ENCODE measurements around the gene CHTF18.

DNA sequence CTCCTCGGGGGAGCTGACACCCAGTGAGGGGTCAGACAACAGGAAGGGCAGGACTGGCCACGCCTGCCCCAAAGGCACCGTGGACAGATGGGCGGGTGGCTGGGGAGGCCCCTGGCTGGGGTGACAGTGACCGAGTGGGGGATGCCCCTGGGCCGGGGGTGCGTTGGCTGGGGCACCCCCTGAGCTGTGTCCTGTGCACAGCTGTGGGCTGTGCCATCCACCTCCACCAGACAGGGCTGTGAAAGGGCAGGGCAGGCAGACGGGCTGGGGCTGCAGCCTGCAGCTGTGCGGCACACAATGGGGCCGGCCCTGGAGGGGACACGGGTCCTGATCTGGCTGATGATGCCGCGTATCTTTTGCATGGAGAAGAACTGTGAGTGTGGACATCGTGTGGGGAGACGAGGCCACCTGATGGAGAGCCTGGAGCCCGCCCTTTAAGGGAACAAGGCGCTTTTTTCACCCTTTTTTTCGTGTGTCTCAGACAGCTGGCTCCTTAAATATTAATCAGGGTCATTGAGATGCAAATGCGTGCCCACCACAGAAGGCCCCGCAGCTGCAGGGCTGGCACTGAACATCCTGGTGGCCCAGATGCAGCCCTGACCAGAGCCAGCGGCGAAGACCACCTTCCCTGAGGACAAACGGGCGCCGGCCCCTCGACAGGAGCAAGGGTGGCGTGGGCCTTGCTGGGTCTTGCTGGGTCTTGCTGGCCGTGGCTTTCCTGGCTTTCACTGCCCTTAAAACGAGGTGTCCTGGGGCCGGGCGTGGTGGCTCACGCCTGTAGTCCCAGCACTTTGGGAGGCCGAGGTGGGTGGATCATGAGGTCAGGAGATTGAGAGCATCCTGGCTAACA lies 54.5 kb downstream of the CHTF18 start:
- TF ChIP-seq, protein P1, sequence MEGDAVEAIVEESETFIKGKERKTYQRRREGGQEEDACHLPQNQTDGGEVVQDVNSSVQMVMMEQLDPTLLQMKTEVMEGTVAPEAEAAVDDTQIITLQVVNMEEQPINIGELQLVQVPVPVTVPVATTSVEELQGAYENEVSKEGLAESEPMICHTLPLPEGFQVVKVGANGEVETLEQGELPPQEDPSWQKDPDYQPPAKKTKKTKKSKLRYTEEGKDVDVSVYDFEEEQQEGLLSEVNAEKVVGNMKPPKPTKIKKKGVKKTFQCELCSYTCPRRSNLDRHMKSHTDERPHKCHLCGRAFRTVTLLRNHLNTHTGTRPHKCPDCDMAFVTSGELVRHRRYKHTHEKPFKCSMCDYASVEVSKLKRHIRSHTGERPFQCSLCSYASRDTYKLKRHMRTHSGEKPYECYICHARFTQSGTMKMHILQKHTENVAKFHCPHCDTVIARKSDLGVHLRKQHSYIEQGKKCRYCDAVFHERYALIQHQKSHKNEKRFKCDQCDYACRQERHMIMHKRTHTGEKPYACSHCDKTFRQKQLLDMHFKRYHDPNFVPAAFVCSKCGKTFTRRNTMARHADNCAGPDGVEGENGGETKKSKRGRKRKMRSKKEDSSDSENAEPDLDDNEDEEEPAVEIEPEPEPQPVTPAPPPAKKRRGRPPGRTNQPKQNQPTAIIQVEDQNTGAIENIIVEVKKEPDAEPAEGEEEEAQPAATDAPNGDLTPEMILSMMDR (conservative IDR thresholded peaks at IDR 0.05; ENCODE audit: low read length) = no peak
- TF ChIP-seq EZH2phosphoT487 (IDR thresholded peaks at IDR 0.05; ENCODE audit: borderline replicate concordance) = no peak

Measured in Loucy (cell line).